Caco-2 (cell line): Measurements from ENCODE around the gene MYRF. TPM values are rescaled to one million over a fixed set of nuclear protein-coding genes. Genes with fewer than 3 reads are reported as not detected.

ENCODE experiments used
- BruUV-seq: library from RNA; stranded (reverse); fragments of 400-500 nt; replicated peaks from 2 replicates; lab custom pipeline; 2021; lab: Mats Ljungman, UMichigan
- CTCF ChIA-PET: fragments of 300-600 bp; sonication (Branson Sonifier 250); formaldehyde crosslinking; loops from one replicate; lab custom pipeline; 2022; ENCODE audit warnings: antibody characterized with exemption; lab: Charles Lee
- POLR2A ChIA-PET: fragments of 300-600 bp; sonication (Branson Sonifier 250); formaldehyde crosslinking; loops from one replicate; lab custom pipeline; 2022; ENCODE audit warnings: antibody characterized with exemption; lab: Charles Lee
- DNase-seq, 2 experiments: peaks; one replicate each; pipeline versions ENCODE4 v3.0.0 to v3.0.0-alpha.2; 2020 to 2022
- H3K27me3 ChIP-seq: replicated peaks from 2 replicates; pipeline ENCODE4 v1.6.0; 2011; ENCODE audit warnings: low read length; ENCODE audit not compliant: control insufficient read depth, insufficient read depth
- H3K36me3 ChIP-seq: 2 replicates; pipeline ENCODE4 v1.5.1; 2011; ENCODE audit warnings: low read length; ENCODE audit not compliant: control insufficient read depth, insufficient read depth
- H3K4me1 ChIP-seq: fragments of 250-450 bp; sonication (Bioruptor Pico); 2 replicates; pipeline ENCODE4 v1.5.1; 2020; ENCODE audit warnings: mild to moderate bottlenecking
- H3K4me3 ChIP-seq: 2 replicates; pipeline ENCODE4 v1.5.1; 2011; ENCODE audit warnings: low read depth, mild to moderate bottlenecking, control low read depth, low read length
- H3K9me3 ChIP-seq: fragments of 250-450 bp; sonication (Bioruptor Pico); 2 replicates; pipeline ENCODE4 v1.5.1; 2020; ENCODE audit warnings: mild to moderate bottlenecking, moderate library complexity
- H3K27ac Mint-ChIP-seq: one replicate; pipeline ENCODE4 v1.8.0; 2022; ENCODE audit warnings: mixed read lengths; ENCODE audit not compliant: unreplicated experiment
- H3K27me3 Mint-ChIP-seq: one replicate; pipeline ENCODE4 v1.8.0; 2022; ENCODE audit warnings: mixed read lengths; ENCODE audit not compliant: insufficient read depth, unreplicated experiment
- H3K36me3 Mint-ChIP-seq: one replicate; pipeline ENCODE4 v1.8.0; 2022; ENCODE audit warnings: mild to moderate bottlenecking, mixed read lengths; ENCODE audit not compliant: insufficient read depth, unreplicated experiment
- H3K4me1 Mint-ChIP-seq: one replicate; pipeline ENCODE4 v1.8.0; 2022; ENCODE audit warnings: low read depth, mixed read lengths; ENCODE audit not compliant: unreplicated experiment
- H3K4me3 Mint-ChIP-seq: one replicate; pipeline ENCODE4 v1.8.0; 2022; ENCODE audit warnings: mild to moderate bottlenecking, moderate library complexity, mixed read lengths; ENCODE audit not compliant: unreplicated experiment
- H3K9me3 Mint-ChIP-seq: one replicate; pipeline ENCODE4 v1.8.0; 2022; ENCODE audit warnings: mixed read lengths; ENCODE audit not compliant: unreplicated experiment
- intact Hi-C: fragments of 100-400 bp; cut with micrococcal nuclease; formaldehyde crosslinking; loops from one replicate; pipeline ENCODE4 v1.10.0; 2022; ENCODE audit not compliant: unreplicated experiment
- total RNA-seq: library from RNA; stranded (reverse); gene quantifications from 2 replicates; pipeline ENCODE4 v1.2.3, GENCODE V29; 2022
- TF ChIP-seq, protein P1 (sequence below), 2 experiments: fragments of 200-600 bp in 1 of 2; IDR thresholded peaks; 1 replicate in 1 of 2; 2 replicates in 1 of 2; pipeline versions ENCODE4 v1.5.1 to v1.8.0; 2011 to 2022; ENCODE audit warnings: antibody characterized with exemption in 1 of 2, control low read depth in 1 of 2, inconsistent platforms in 1 of 2, low read depth in 1 of 2, low read length in 1 of 2, mild to moderate bottlenecking in 1 of 2, moderate library complexity in 1 of 2; ENCODE audit not compliant: insufficient read depth in 1 of 2, severe bottlenecking in 1 of 2, unreplicated experiment in 1 of 2

MYRF gene
- total RNA-seq, 1 experiment from 2014 or later: 169 TPM

DNA sequence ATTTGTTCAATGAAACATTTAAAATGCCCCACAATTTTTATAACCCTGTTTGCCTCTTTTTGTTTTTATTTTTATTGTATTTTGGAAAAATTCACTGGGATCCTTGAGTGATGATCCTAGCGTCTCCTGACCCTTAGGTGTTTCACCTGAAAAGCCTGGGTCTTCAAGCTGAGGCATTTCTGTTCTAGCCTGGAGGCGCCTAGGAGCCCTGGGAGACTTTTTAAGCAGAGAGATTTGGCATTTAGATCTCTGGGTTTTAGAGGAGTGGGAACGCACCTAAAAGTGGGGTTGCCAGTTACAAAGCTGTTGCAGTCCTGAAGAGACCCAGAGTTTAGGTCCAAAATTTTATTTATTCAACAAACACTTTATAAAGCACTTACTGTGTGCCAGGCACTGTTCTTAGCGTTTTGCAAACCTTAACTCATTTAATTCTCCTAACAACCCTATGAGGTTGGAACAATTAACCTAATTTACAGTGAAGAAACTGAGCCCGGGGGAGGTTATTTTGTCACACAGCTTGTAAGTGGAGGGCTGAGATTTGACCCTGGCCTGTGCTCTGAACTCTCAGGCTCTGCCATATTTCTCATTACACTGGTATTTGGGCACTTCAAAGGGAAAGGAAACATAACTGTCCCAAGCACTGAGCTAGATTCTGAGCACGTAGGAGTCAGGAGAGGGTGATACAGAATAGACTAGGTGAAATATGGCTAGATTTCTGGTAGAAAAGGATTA lies 65.2 kb downstream of the MYRF start:
- no peaks in the 10 kb centered on the region for H3K27me3 ChIP-seq
- peak overlapping the region; percentile 85 for H3K4me3 ChIP-seq
- no TSS peak for BruUV-seq
- no peaks in the 10 kb centered on the region for H3K9me3 ChIP-seq
- no peaks in the 10 kb centered on the region for H3K27me3 Mint-ChIP-seq
- H3K4me1 Mint-ChIP-seq: peaks cover 18% of the 10 kb centered on the region
- DNase-seq: no peak
- peaks cover 20% of the 10 kb centered on the region for H3K4me1 ChIP-seq
- H3K4me3 Mint-ChIP-seq: peak overlapping the region; percentile 81
- peaks cover 5% of the 10 kb centered on the region; the same call in 1 of the 2 replicates for H3K36me3 ChIP-seq
- peak overlapping the region; percentile 90 for H3K27ac Mint-ChIP-seq
- CTCF ChIA-PET: interaction anchor here (1.0 to 4.6 kb wide), 2 partner anchors 21 to 264 kb away, joined by 3 to 57 read pairs; no protein-coding TSS in a partner anchor
- TF ChIP-seq, protein P1, sequence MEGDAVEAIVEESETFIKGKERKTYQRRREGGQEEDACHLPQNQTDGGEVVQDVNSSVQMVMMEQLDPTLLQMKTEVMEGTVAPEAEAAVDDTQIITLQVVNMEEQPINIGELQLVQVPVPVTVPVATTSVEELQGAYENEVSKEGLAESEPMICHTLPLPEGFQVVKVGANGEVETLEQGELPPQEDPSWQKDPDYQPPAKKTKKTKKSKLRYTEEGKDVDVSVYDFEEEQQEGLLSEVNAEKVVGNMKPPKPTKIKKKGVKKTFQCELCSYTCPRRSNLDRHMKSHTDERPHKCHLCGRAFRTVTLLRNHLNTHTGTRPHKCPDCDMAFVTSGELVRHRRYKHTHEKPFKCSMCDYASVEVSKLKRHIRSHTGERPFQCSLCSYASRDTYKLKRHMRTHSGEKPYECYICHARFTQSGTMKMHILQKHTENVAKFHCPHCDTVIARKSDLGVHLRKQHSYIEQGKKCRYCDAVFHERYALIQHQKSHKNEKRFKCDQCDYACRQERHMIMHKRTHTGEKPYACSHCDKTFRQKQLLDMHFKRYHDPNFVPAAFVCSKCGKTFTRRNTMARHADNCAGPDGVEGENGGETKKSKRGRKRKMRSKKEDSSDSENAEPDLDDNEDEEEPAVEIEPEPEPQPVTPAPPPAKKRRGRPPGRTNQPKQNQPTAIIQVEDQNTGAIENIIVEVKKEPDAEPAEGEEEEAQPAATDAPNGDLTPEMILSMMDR (IDR thresholded peaks at IDR 0.05; ENCODE audit: insufficient read depth in 1 of 2, low read depth in 1 of 2, low read length in 1 of 2, severe bottlenecking in 1 of 2, unreplicated experiment in 1 of 2): no peak
- H3K9me3 Mint-ChIP-seq: no peaks in the 10 kb centered on the region
- peaks cover 43% of the 10 kb centered on the region for H3K36me3 Mint-ChIP-seq
- intact Hi-C loops: loop anchor here (5.0 kb wide), 2 partner anchors 130 to 150 kb away; partner anchors contain the start of gene FTH1
- POLR2A ChIA-PET: interaction anchor here (0.5 to 3.8 kb wide), 6 partner anchors 25 to 774 kb away, joined by 3 to 60 read pairs (median 3); partner anchors contain the start of genes FEN1, FTH1, TMEM258 and TUT1

DNA sequence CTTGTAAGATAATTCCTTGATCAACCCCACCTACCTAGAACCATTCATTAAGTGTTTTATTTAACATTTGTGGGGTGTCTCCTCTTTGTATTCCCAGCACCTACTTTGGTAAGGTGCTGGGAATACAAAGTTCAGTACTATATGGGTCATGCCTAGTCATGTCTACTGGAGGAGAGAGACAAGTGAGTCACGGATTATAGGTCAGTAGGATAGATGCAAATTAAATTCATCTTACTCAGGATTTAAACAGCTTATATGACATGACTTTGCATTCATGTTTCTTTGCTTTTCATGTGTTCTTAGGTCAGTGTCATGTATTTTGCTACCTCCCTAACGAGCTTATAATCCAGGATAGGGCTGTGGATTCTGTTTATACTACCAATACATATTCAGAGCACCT lies 67.7 kb downstream of the MYRF start:
- Mint-ChIP-seq H3K9me3 (no peaks in the 10 kb centered on the region), H3K36me3 (peaks cover 18% of the 10 kb centered on the region), H3K27ac (no peak overlapping the region), H3K4me1 (peaks cover 11% of the 10 kb centered on the region), H3K4me3 (no peak overlapping the region), H3K27me3 (no peaks in the 10 kb centered on the region)
- H3K4me3 ChIP-seq: no peak overlapping the region
- DNase-seq: no peak
- TF ChIP-seq, protein P1 (IDR thresholded peaks at IDR 0.05; ENCODE audit: insufficient read depth in 1 of 2, low read depth in 1 of 2, low read length in 1 of 2, severe bottlenecking in 1 of 2, unreplicated experiment in 1 of 2): no peak
- peaks cover 22% of the 10 kb centered on the region for H3K4me1 ChIP-seq
- intact Hi-C loops: no loop called here
- no peaks in the 10 kb centered on the region for H3K9me3 ChIP-seq
- BruUV-seq: no TSS peak
- CTCF ChIA-PET: interaction anchor here (0.5 to 1.4 kb wide), 3 partner anchors 23 to 946 kb away, joined by 3 to 5 read pairs (median 5); no protein-coding TSS in a partner anchor
- H3K27me3 ChIP-seq: no peaks in the 10 kb centered on the region
- H3K36me3 ChIP-seq: no peaks in the 10 kb centered on the region
- POLR2A ChIA-PET: no interaction called here

DNA sequence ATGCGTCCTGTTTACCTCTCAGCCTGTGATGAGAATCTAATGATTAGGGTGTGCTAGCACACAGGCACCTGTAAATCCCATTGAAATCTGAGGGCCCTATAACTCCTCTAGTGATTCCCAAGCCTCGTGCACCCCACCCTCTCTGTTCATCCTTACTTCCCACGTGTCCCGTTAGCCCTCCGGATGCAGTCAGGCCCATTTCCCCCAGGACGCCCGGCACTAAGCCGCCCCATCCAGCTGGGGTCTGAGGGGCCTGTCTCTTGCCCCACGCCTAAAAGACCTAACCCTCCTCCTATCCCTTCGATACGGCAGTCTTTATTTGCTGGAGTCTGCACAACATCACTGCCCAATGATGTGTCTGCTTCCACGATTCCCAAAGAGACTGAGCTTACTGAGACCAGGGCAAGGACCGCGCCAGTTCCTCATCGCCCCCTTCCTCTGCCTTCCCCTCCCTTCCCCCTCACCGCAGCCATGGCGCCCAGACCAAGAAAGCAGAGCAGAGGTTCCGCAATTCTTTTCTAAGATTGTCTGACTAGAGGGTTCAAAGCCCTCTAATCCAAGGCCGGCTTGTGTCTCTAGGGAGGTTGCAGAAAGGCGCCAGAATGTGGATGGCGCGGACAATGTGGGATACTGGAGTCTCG lies 74.6 kb downstream of the MYRF start:
- H3K36me3 Mint-ChIP-seq: peaks cover 6% of the 10 kb centered on the region
- CTCF ChIA-PET: interaction anchor here (0.9 kb wide), 1 partner anchor 30 kb away, joined by 3 read pairs; no protein-coding TSS in a partner anchor
- no peaks in the 10 kb centered on the region for H3K27me3 Mint-ChIP-seq
- Histone ChIP-seq H3K4me1 (peaks cover 35% of the 10 kb centered on the region), H3K36me3 (no peaks in the 10 kb centered on the region), H3K4me3 (no peak overlapping the region), H3K9me3 (no peaks in the 10 kb centered on the region), H3K27me3 (no peaks in the 10 kb centered on the region)
- TF ChIP-seq, protein P1 (IDR thresholded peaks at IDR 0.05; ENCODE audit: insufficient read depth in 1 of 2, low read depth in 1 of 2, low read length in 1 of 2, severe bottlenecking in 1 of 2, unreplicated experiment in 1 of 2): no peak
- no peak overlapping the region for H3K27ac Mint-ChIP-seq
- no TSS peak for BruUV-seq
- H3K4me3 Mint-ChIP-seq: peak overlapping the region; percentile 86
- no peak for DNase-seq
- no peaks in the 10 kb centered on the region for H3K9me3 Mint-ChIP-seq
- POLR2A ChIA-PET: interaction anchor here (1.4 kb wide), 1 partner anchor 12 kb away, joined by 4 read pairs; no protein-coding TSS in a partner anchor
- intact Hi-C loops: no loop called here
- peaks cover 15% of the 10 kb centered on the region for H3K4me1 Mint-ChIP-seq
